K562 (cell line): ENCODE data around the gene COMMD1. TPM values are rescaled to one million over a fixed set of nuclear protein-coding genes. Genes with fewer than 3 reads are reported as not detected.

Source experiments
- EP300 ChIP-seq: IDR thresholded peaks from 2 replicates; pipeline ENCODE4 v1.6.1; 2012; ENCODE audit warnings: low read length, improper control_type of control experiment
- FOSL1 ChIP-seq: fragments of 200-800 bp; sonication (Bioruptor generic); conservative IDR thresholded peaks from 2 replicates; pipeline ENCODE4 v1.6.1; 2016; ENCODE audit warnings: missing genetic modification characterization, missing compliant biosample characterization
- HMGN3 ChIP-seq: IDR thresholded peaks from 2 replicates; pipeline ENCODE4 v1.6.1; 2011; ENCODE audit warnings: borderline replicate concordance, low read depth, mild to moderate bottlenecking, mixed read lengths, low read length; ENCODE audit not compliant: insufficient read length; ENCODE audit errors: extremely low read depth
- KLF1 ChIP-seq: fragments of 450-650 bp; IDR thresholded peaks from 2 replicates; pipeline ENCODE4 v1.6.1; 2016; ENCODE audit warnings: missing genetic modification characterization, missing compliant biosample characterization
- KLF10 ChIP-seq: fragments of 250-450 bp; sonication (Bioruptor Pico); IDR thresholded peaks from 2 replicates; pipeline ENCODE4 v1.6.1; 2021; ENCODE audit warnings: matching md5 sums
- MXI1 ChIP-seq: IDR thresholded peaks from 2 replicates; pipeline ENCODE4 v1.6.1; 2011; ENCODE audit warnings: low read depth, mild to moderate bottlenecking, improper control_type of control experiment, low read length
- PBX2 ChIP-seq, 2 experiments: IDR thresholded peaks in 1 of 2; conservative IDR thresholded peaks in 1 of 2; 2 replicates each; pipeline ENCODE4 v1.6.1; 2016; ENCODE audit warnings: low read depth in 2 of 2, mild to moderate bottlenecking in 1 of 2, missing compliant biosample characterization in 1 of 2, missing genetic modification characterization in 1 of 2, moderate library complexity in 1 of 2
- PRDM10 ChIP-seq: fragments of 450-650 bp; IDR thresholded peaks from 2 replicates; pipeline ENCODE4 v1.6.1; 2018; ENCODE audit not compliant: partially characterized antibody
- RFX1 ChIP-seq: fragments of 450-650 bp; IDR thresholded peaks from 2 replicates; pipeline ENCODE4 v1.6.1; 2016; ENCODE audit warnings: mild to moderate bottlenecking, moderate library complexity
- RHOXF2B ChIP-seq: fragments of 250-450 bp; sonication (Bioruptor Pico); conservative IDR thresholded peaks from 2 replicates; pipeline ENCODE4 v1.5.1; 2021
- TAL1 ChIP-seq: fragments of 450-650 bp; IDR thresholded peaks from 2 replicates; pipeline ENCODE4 v1.6.1; 2016; ENCODE audit warnings: mild to moderate bottlenecking
- TBP ChIP-seq: optimal IDR thresholded peaks from 2 replicates; pipeline ENCODE3; 2011; ENCODE audit warnings: low read depth, low read length, improper control_type of control experiment
- USF1 ChIP-seq: sonication (generic); formaldehyde crosslinking; IDR thresholded peaks from 2 replicates; pipeline ENCODE4 v1.9.0; 2022; ENCODE audit warnings: mild to moderate bottlenecking, missing genetic modification reagents
- ZFX ChIP-seq: sonication (generic); formaldehyde crosslinking; IDR thresholded peaks from 2 replicates; pipeline ENCODE4 v1.8.0; 2022; ENCODE audit warnings: mild to moderate bottlenecking, missing genetic modification reagents, moderate library complexity
- ZNF347 ChIP-seq: fragments of 450-650 bp; formaldehyde crosslinking; IDR thresholded peaks from 2 replicates; pipeline ENCODE4 v1.4.0; 2020; ENCODE audit warnings: low read depth, mild to moderate bottlenecking, moderate library complexity
- ZNF384 ChIP-seq: IDR thresholded peaks from 2 replicates; pipeline ENCODE4 v1.6.1; 2012; ENCODE audit warnings: low read depth, low read length, improper control_type of control experiment
- polyA plus RNA-seq, 8 experiments: library from polyadenylated mRNA; depleted of rRNA in 4 of 8; stranded (reverse) in 5 of 8; unstranded in 3 of 8; fragments of >200 nt; fragmentation: Nextera tagmentation in 2 of 8; fragmentation: Illumina TruSeq in 1 of 8; extraction: Ambion mirVana in 2 of 8; extraction: Trizol in 1 of 8; gene quantifications; 2 replicates each; pipeline versions ENCODE4 v1.2.1 to v1.2.3, GENCODE V29; 2011 to 2014; ENCODE audit warnings: inconsistent platforms in 1 of 8, missing spikeins in 1 of 8
- total RNA-seq, 7 experiments: library from RNA; depleted of rRNA in 6 of 7; stranded (reverse); fragments of >200 nt in 6 of 7; fragmentation: Illumina TruSeq in 2 of 7; extraction: Trizol in 2 of 7; gene quantifications; 2 replicates each; pipeline versions ENCODE4 v1.2.1 to v1.2.3, GENCODE V29; 2011 to 2021; ENCODE audit warnings: low replicate concordance in 1 of 7

COMMD1 gene
- total and polyA plus RNA-seq, 9 of the 15 experiments (the other 6 are each of a cell fraction or from before 2014, with no cell fraction given), result 14.4 to 77.0 (median 21.4) TPM

- no peak for TF ChIP-seq PBX2 (CRISPR knock-in tag; IDR thresholded peaks at IDR 0.05; ENCODE audit: low read depth)
- no peak for TF ChIP-seq PBX2 (tag; conservative IDR thresholded peaks at IDR 0.05; ENCODE audit: low read depth)
- peak; percentile 22; the same call in 1 of the 2 replicates for TF ChIP-seq RFX1
- peak; percentile 34 for TF ChIP-seq PRDM10
- peak; percentile 53 for TF ChIP-seq HMGN3
- no peak for TF ChIP-seq KLF10
- peak; percentile 38 for TF ChIP-seq TBP
- no peak for TF ChIP-seq USF1 (CRISPR knock-in tag)
- no peak for TF ChIP-seq EP300
- TF ChIP-seq MXI1, result peak; percentile 68
- TF ChIP-seq ZNF384, result no peak
- TF ChIP-seq TAL1, result no peak
- TF ChIP-seq KLF1, result peak; percentile 57; the same call in 1 of the 2 replicates
- no peak for TF ChIP-seq FOSL1 (tag)
- TF ChIP-seq ZFX (CRISPR knock-in tag), result no peak
- no peak for TF ChIP-seq RHOXF2B (CRISPR knock-in tag)
- TF ChIP-seq ZNF347 (CRISPR knock-in tag), result no peak
These were observed at the start of gene COMMD1 (continued) for GRCh38 chr2:61905372-61906185.
